Renal pelvis (tissue), 4 donors: ENCODE measurements around the gene DGCR6. TPM values are rescaled to one million over a fixed set of nuclear protein-coding genes. Genes with fewer than 3 reads are reported as not detected.
"Not testable (repeated sequence)": the region's sequence is repeated elsewhere in the genome, so short reads cannot be mapped to it uniquely, and the experiment has no call there.

Experiments
- DNase-seq: peaks from one replicate; pipeline ENCODE4 v3.0.0-alpha.2; 2013
- polyA plus RNA-seq, 3 donors: library from polyadenylated mRNA; unstranded; fragments of 120-200 nt; gene quantifications; one replicate each; pipeline ENCODE4 v1.2.1, GENCODE V29; 2013; ENCODE audit not compliant: insufficient read length in 3 of 3

DGCR6 gene
- polyA plus RNA-seq, 3 donors = 12.9 to 14.4 (median 13.6) TPM

DNA sequence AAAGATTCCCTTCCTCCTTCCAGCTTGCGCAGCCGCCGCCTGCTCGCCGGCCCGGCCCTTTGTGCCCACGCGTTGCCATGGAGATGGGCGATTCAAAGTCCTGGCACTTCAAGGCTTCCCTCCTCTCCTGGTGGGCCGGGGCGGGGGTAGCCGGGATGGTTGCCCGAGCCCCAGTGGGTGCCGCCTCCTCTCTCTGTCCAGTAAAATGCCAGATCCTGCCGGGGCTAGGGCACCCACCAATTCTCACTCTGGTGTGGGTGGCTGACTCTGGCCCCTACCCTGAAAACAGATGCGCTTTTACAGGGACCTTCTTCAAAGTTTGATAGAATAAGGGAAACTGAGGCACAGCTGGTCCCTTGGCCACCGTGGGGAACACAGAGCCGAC is 52.2 kb downstream of the DGCR6 start:
- not testable (repeated sequence) for DNase-seq

DNA sequence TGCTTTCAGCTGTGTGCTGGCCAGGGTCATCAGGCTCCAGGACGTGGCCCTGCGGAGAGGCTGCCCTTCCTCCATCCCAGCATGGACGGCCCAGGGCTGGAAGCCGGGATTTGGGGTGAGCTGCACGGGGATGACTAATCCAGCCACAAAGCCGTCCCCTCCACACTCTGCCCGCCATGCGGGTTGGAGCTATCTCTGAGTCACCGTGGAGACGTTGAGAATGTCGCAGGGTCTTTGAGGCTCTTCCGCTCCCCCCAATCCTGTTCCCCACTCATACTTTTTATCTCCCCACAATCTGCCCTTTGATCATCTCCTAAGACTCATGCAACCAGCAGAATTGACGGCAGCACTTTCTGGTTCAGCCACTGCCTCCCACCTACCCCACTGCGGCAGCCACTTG is 52.6 kb downstream of the DGCR6 start:
- DNase-seq = not testable (repeated sequence)

DNA sequence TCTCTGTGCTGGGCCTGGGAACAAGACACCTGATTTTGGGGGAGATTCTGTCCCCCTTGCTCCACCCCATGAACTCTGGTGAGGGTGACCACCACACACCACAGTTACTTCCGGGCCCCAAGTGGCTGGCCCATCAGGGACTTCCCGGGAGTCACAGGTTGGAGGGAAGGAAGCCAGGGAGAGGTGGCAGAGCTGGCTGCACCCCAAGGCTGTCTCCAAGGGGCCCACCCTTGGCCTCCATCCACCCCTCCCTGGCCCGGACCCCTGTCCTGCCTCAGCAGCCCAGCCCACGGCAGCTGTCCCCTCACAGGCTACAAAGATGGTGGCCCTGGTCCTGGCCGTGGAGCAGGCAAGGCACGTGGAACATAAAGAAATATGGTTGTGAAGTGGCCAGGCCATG is 53.1 kb downstream of the DGCR6 start:
- DNase-seq = not testable (repeated sequence)

DNA sequence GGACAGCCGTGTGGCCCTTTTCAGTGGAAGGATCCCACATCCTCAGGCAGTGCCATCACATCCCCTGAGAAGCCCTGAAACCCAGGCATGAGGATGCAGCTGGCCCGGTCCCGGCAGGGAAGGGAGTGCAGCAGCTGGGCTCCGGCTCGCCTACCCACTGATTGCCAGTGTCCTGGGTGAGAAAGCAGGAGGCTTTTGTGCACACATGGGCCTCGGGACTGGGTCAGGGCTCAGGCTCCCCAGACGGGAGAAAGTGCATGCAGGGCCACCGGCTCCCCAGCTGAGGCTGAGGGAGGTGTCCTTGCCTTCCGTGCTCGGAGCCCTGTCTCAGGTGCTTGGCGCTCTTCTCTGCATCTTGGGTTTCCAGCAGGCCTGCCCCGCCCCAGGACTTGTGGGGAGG is 53.6 kb downstream of the DGCR6 start:
- not testable (repeated sequence) for DNase-seq

DNA sequence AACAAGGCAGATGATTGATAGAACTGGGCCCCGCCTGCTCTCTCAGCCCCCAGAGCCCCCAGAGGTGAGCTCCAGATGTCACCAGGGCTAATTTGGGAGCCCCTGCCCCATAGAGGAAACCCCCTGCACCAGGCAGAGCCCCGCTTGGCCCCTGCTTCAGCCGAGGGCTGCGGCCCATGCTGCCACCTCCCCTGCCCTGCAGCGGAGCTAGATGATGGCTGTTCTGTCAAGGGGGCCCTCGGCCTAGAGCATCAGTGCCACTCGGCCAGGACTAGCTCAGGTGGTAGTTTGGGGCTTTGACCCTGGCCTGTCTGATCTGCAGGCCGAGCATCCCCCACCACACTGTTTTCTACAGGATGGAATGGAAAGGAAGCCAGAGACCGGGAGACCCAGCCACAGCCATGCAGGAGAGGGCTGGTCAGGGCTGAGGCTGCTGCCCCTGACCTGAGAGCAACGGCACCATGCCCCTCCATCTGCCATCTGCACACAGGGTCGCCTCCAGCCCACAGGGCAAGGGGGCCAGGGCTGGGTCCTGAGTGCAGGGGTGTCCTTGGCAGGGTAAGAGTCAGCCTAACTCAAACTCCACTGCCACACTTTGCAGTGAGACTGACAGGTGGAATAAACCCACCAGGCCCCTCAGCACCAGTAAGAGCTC is 54.2 kb downstream of the DGCR6 start:
- DNase-seq = not testable (repeated sequence)

DNA sequence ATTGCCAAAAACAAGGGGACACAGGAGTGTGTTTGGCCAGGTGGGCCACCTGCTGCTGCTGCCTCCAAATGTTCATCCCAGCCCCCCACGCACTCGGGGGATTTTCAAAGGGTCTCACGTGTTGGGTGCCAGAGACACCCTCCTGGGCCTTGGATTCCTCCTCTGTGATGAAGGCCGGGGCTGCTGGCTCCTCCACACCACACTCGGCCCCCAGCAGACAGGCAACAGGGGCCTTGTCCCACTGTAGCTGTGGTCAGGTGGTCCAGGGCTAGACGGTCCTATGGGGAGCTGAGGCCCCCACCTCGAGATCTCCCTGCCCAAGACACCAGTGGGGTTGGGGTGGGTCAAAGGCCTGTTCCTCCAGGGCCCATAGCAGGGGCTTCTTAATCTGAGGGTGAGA is 55.1 kb downstream of the DGCR6 start:
- DNase-seq = not testable (repeated sequence)

Other genes starting within 250 kb of the DGCR6 start
- 10 to 100 TPM; 27.2 to 30.4 (median 28.9) TPM for gene PRODH, start 30.0 kb downstream of the DGCR6 start, polyA plus RNA-seq
- 10 to 100 TPM; 75.2 to 88.1 (median 81.3) TPM for gene DGCR2, start 216.1 kb downstream of the DGCR6 start, polyA plus RNA-seq
- not detected for gene TSSK2, start 225.0 kb downstream of the DGCR6 start, polyA plus RNA-seq
- gene ESS2, start 238.3 kb downstream of the DGCR6 start, polyA plus RNA-seq = 10 to 100 TPM; 15.3 to 18.7 (median 16.7) TPM
- not detected for gene GSC2, start 244.0 kb downstream of the DGCR6 start, polyA plus RNA-seq